Esophagus muscularis mucosa (tissue), 4 donors: ENCODE data around the gene PSMC5. TPM values are rescaled to one million over a fixed set of nuclear protein-coding genes. Genes with fewer than 3 reads are reported as not detected.

Source experiments
- DNase-seq: peaks from one replicate; pipeline ENCODE4 v3.0.0-alpha.2; 2017; ENCODE audit errors: extremely low spot score
- H3K27ac ChIP-seq, 4 donors: fragments of 200-600 bp; sonication (generic); replicated peaks in 1 of 4; 1 replicate in 3 of 4; 2 replicates in 1 of 4; pipeline ENCODE4 v1.5.1; 2016 to 2019; ENCODE audit warnings: mild to moderate bottlenecking in 1 of 4
- H3K27me3 ChIP-seq, 4 donors: fragments of 200-600 bp; sonication (generic); one replicate each; pipeline versions ENCODE4 v1.5.1 to v1.6.0; 2016 to 2019
- H3K36me3 ChIP-seq, 4 donors: fragments of 200-600 bp; sonication (generic); one replicate each; pipeline ENCODE4 v1.5.1; 2016 to 2019
- H3K4me1 ChIP-seq, 4 donors: fragments of 200-600 bp; sonication (generic); one replicate each; pipeline ENCODE4 v1.5.1; 2016 to 2019
- H3K4me3 ChIP-seq, 4 donors: fragments of 200-600 bp; sonication (generic); 1 replicate in 2 of 4; 2 replicates in 2 of 4; pipeline ENCODE4 v1.5.1; 2016 to 2019; ENCODE audit warnings: mild to moderate bottlenecking in 4 of 4, moderate library complexity in 1 of 4
- H3K9me3 ChIP-seq, 4 donors: fragments of 200-600 bp; sonication (generic); 1 replicate in 3 of 4; 2 replicates in 1 of 4; pipeline ENCODE4 v1.5.1; 2016 to 2019
- CTCF ChIP-seq, 3 experiments: fragments of 200-600 bp in 2 of 3; fragments of 450-650 bp in 1 of 3; sonication (generic) in 2 of 3; IDR thresholded peaks; one replicate each; pipeline ENCODE4 v1.5.1; 2017 to 2019; ENCODE audit warnings: antibody characterized with exemption in 3 of 3, mild to moderate bottlenecking in 2 of 3, moderate library complexity in 1 of 3
- EP300 ChIP-seq: sonication (generic); formaldehyde crosslinking; IDR thresholded peaks from one replicate; pipeline ENCODE4 v1.6.1; 2017; ENCODE audit warnings: antibody characterized with exemption
- POLR2A ChIP-seq: fragments of 450-650 bp; IDR thresholded peaks from one replicate; pipeline ENCODE4 v1.6.1; 2017; ENCODE audit warnings: antibody characterized with exemption, moderate library complexity, mild to moderate bottlenecking, low read depth
- POLR2AphosphoS5 ChIP-seq, 2 donors: sonication (generic); formaldehyde crosslinking; IDR thresholded peaks; one replicate each; pipeline ENCODE4 v1.6.1; 2017; ENCODE audit warnings: antibody characterized with exemption in 2 of 2
- WGBS: methylation state at CpG from one replicate; pipeline ENCODE4 v1.1.5; 2018; 5-methylcytosine and 5-hydroxymethylcytosine counted together
- intact Hi-C: fragments of 100-400 bp; cut with DNase I; formaldehyde crosslinking; loops from one replicate; pipeline ENCODE4 v1.15.1; 2023
- total RNA-seq, 4 donors: library from RNA; depleted of rRNA; stranded (reverse); fragments of >200 nt; gene quantifications; one replicate each; pipeline versions ENCODE4 v1.1.0 to v1.2.1, GENCODE V29; 2016

Gene PSMC5
- total RNA-seq, 4 donors from 2014 or later: 71.2 to 117 (median 92.1) TPM

DNA sequence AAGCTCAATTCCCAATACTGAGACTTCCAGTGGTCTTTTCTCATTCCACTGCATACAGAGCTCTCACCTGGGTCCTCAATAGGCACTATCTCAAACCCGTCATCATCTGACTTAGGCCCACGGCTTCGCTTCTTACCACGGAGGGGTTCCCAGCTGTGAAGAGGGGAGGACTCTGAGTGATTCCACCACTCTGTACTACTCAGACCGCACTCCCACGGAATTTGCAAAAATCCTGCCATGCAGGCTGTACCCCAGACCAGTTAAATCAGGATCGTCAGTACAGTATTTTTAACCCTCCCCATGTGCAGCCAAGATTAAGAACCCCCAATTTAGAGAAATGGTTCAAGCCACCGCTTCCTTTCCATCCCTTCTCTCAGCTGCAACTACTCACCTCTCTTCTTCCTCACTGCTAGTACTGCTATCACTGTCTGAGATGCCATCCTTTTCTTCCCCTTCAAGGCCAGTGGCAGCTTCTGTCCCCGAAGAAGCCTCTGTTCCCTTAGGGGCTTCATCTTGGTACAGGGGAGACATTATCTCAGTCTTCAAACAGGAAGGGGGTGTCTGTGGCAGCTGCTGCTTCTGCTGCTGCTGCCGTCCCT lies 6.2 kb upstream of the PSMC5 start:
- no peaks in the 10 kb centered on the region for H3K9me3 ChIP-seq
- H3K27ac ChIP-seq: no peak overlapping the region
- TF ChIP-seq POLR2AphosphoS5 (IDR thresholded peaks at IDR 0.05) (no peak), POLR2A (no peak), EP300 (no peak), CTCF (IDR thresholded peaks at IDR 0.05) (no peak)
- 84% methylated on average over 10 of the region's 10 CpGs for WGBS
- no peaks in the 10 kb centered on the region for H3K27me3 ChIP-seq
- H3K36me3 ChIP-seq: peaks cover 83 to 100% (median 96%) of the 10 kb centered on the region in 4 donors
- peaks cover 7 to 18% (median 12%) of the 10 kb centered on the region in 4 donors for H3K4me1 ChIP-seq
- intact Hi-C loops: no loop called here
- H3K4me3 ChIP-seq: no peak overlapping the region
- DNase-seq: no peak

DNA sequence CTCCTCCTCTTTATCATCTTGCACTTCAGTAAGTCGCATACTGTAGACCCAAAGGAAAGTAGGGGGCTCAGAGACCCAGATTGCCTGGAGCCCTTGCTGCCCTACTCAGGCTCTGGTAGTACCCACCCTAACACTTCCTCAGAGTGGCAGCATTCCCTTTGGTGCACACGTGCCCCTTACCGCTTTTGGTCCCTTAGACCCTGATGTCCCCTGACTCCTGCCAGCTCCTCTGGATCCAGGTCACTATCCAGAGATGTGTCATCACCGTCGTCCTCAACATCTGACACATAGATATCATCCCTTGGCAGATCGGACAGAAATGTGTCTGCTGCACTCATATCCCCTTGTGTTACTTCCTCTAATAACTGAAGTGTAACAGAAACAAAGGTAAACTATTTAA lies 5.4 kb upstream of the PSMC5 start:
- H3K36me3 ChIP-seq: peaks cover 75 to 92% (median 88%) of the 10 kb centered on the region in 4 donors
- H3K27ac ChIP-seq: no peak overlapping the region
- H3K4me1 ChIP-seq: peaks cover 12 to 23% (median 15%) of the 10 kb centered on the region in 4 donors
- H3K9me3 ChIP-seq: no peaks in the 10 kb centered on the region
- TF ChIP-seq CTCF (IDR thresholded peaks at IDR 0.05): no peak
- no peak for TF ChIP-seq EP300
- TF ChIP-seq POLR2AphosphoS5 (IDR thresholded peaks at IDR 0.05): no peak
- no peak for TF ChIP-seq POLR2A
- H3K27me3 ChIP-seq: no peaks in the 10 kb centered on the region
- H3K4me3 ChIP-seq: no peak overlapping the region
- 87% methylated on average over 6 of the region's 6 CpGs for WGBS
- intact Hi-C loops: no loop called here
- no peak for DNase-seq

- Histone ChIP-seq H3K36me3 (peaks cover 68 to 85% (median 81%) of the 10 kb centered on the region in 4 donors), H3K27me3 (no peaks in the 10 kb centered on the region), H3K9me3 (no peaks in the 10 kb centered on the region), H3K4me3 (no peak overlapping the region), H3K27ac (no peak overlapping the region), H3K4me1 (peaks cover 12 to 23% (median 15%) of the 10 kb centered on the region in 4 donors)
- TF ChIP-seq EP300: no peak
- no peak for TF ChIP-seq POLR2AphosphoS5 (IDR thresholded peaks at IDR 0.05)
- no peak for TF ChIP-seq CTCF (IDR thresholded peaks at IDR 0.05)
- TF ChIP-seq POLR2A: no peak
- DNase-seq: no peak
- intact Hi-C loops: no loop called here
Measured at GRCh38 chr17:63822537-63822936, 4.7 kb upstream of the PSMC5 start.

DNA sequence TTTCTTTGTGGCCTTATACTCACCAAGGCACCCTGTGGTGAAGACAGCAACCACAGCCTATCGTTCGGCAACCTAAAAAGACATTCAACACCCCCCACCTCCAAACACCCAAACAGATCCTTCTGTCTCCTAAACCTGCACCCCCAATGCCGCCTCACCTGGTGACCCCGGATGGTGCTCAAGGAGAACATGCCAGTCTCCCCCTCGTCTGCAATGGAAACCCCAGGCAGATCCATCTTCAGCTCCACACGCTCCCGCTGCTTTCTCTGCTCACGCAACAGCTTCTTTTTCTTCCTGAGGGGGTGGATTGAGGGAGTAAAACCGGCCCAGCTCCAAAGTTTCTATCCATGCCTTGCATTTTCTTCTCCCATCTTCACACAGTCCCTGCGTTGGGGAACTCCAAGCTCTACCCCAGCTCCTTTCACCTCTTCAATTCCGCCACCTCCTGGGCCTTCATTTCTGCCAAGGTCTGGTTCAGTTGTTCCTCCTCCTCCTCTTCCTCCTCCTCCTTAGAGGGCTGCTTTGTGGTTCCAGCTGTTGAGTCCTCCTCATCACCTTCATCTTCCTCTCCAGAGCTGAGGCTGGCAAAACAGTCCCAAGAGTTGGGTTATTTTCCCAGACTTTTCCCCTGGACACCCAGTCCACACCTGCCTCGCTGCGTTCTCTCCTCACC lies 3.4 kb upstream of the PSMC5 start:
- Histone ChIP-seq H3K4me1 (peaks cover 22 to 34% (median 25%) of the 10 kb centered on the region in 4 donors), H3K27ac (no peak overlapping the region), H3K27me3 (no peaks in the 10 kb centered on the region), H3K9me3 (no peaks in the 10 kb centered on the region), H3K36me3 (peaks cover 56 to 72% (median 69%) of the 10 kb centered on the region in 4 donors), H3K4me3 (no peak overlapping the region)
- TF ChIP-seq CTCF (IDR thresholded peaks at IDR 0.05) (no peak), EP300 (no peak), POLR2AphosphoS5 (IDR thresholded peaks at IDR 0.05) (no peak), POLR2A (no peak)
- no peak for DNase-seq
- intact Hi-C loops: no loop called here
- 89% methylated on average over 13 of the region's 13 CpGs for WGBS
